ENCODE results near the gene ANKH. TPM values are rescaled to one million over a fixed set of nuclear protein-coding genes. Genes with fewer than 3 reads are reported as not detected.

The ANKH gene
- total and polyA plus RNA-seq, 2 donors (not counting 1 experiment from before 2014, with no cell fraction given), result 13.7 to 71.1 TPM

GRCh38 chr5:14735944-14736343, 135.6 kb downstream of the ANKH start:
- H3K27ac ChIP-seq (ENCODE audit: low read length in 2 of 2), result no peak overlapping the region
- H3K4me3 ChIP-seq (ENCODE audit: control extremely low read depth in 1 of 5, extremely low read depth in 1 of 5, insufficient read depth in 1 of 5, low read depth in 2 of 5, low read length in 4 of 5), result no peak overlapping the region
- TF ChIP-seq EZH2 (IDR thresholded peaks at IDR 0.05; ENCODE audit: borderline replicate concordance, insufficient read depth, low read depth, low read length, poor library complexity, severe bottlenecking) (no peak), CTCF (IDR thresholded peaks at IDR 0.05) (no peak)
- H3K27me3 Mint-ChIP-seq, result no peaks in the 10 kb centered on the region
- H4K20me1 ChIP-seq (ENCODE audit: control insufficient read depth, insufficient read depth, low read length, poor library complexity, severe bottlenecking), result no peaks in the 10 kb centered on the region
- no peaks in the 10 kb centered on the region for H3K9me3 ChIP-seq (ENCODE audit: control extremely low read depth in 1 of 3, control insufficient read depth in 2 of 3, insufficient read depth in 1 of 3, low read length in 2 of 3)
- no peaks in the 10 kb centered on the region for H3K27me3 ChIP-seq (replicated peaks in 1 of 4; ENCODE audit: control extremely low read depth in 1 of 4, control insufficient read depth in 3 of 4, insufficient read depth in 4 of 4, low read length in 3 of 4)
- no peaks in the 10 kb centered on the region for H3K4me1 Mint-ChIP-seq
- no peak for DNase-seq
- WGBS (ENCODE audit: insufficient coverage), result 100% methylated on average over 2 of the region's 4 CpGs
- H2AFZ ChIP-seq (ENCODE audit: insufficient read depth, low read depth, low read length, poor library complexity, severe bottlenecking), result no peak overlapping the region
- no peaks in the 10 kb centered on the region for H3K4me1 ChIP-seq (ENCODE audit: control insufficient read depth in 2 of 2, insufficient read depth in 2 of 2, low read length in 2 of 2)
- ChIA-PET CTCF (no interaction called here), POLR2A (no interaction called here)
- H3K4me2 ChIP-seq (replicated peaks; ENCODE audit: low read depth, low read length, poor library complexity, severe bottlenecking), result no peak overlapping the region
- ATAC-seq (ENCODE audit: low read depth), result no peak
- intact Hi-C loops (cut with micrococcal nuclease), result no loop called here
- no peak overlapping the region for H3K27ac Mint-ChIP-seq
- H3K9me3 Mint-ChIP-seq (ENCODE audit: insufficient read depth), result no peaks in the 10 kb centered on the region
- H3K4me3 Mint-ChIP-seq, result no peak overlapping the region
- H3K79me2 ChIP-seq (ENCODE audit: control insufficient read depth, insufficient read depth, low read length), result no peaks in the 10 kb centered on the region
- no peak overlapping the region for H3K9ac ChIP-seq (ENCODE audit: low read length)
- H3K36me3 ChIP-seq (replicated peaks in 1 of 2; ENCODE audit: control extremely low read depth in 1 of 2, control insufficient read depth in 1 of 2, extremely low read depth in 1 of 2, insufficient read depth in 2 of 2, low read length in 1 of 2), result peaks cover 0 to 6% of the 10 kb centered on the region in 2 experiments

- no peaks in the 10 kb centered on the region for H3K9me3 Mint-ChIP-seq (ENCODE audit: insufficient read depth)
- H2AFZ ChIP-seq (ENCODE audit: insufficient read depth, low read depth, low read length, poor library complexity, severe bottlenecking), result no peak overlapping the region
- no peak overlapping the region for H3K27ac ChIP-seq (ENCODE audit: low read length in 2 of 2)
- no peaks in the 10 kb centered on the region for H3K27me3 ChIP-seq (replicated peaks in 1 of 4; ENCODE audit: control extremely low read depth in 1 of 4, control insufficient read depth in 3 of 4, insufficient read depth in 4 of 4, low read length in 3 of 4)
- no peaks in the 10 kb centered on the region for H3K27me3 Mint-ChIP-seq
- intact Hi-C loops (cut with micrococcal nuclease), result no loop called here
- no peak overlapping the region for H3K4me2 ChIP-seq (replicated peaks; ENCODE audit: low read depth, low read length, poor library complexity, severe bottlenecking)
- H4K20me1 ChIP-seq (ENCODE audit: control insufficient read depth, insufficient read depth, low read length, poor library complexity, severe bottlenecking), result no peaks in the 10 kb centered on the region
- H3K4me1 Mint-ChIP-seq, result no peaks in the 10 kb centered on the region
- no peaks in the 10 kb centered on the region for H3K4me1 ChIP-seq (ENCODE audit: control insufficient read depth in 2 of 2, insufficient read depth in 2 of 2, low read length in 2 of 2)
- peaks cover 0 to 6% of the 10 kb centered on the region in 2 experiments for H3K36me3 ChIP-seq (replicated peaks in 1 of 2; ENCODE audit: control extremely low read depth in 1 of 2, control insufficient read depth in 1 of 2, extremely low read depth in 1 of 2, insufficient read depth in 2 of 2, low read length in 1 of 2)
- no peaks in the 10 kb centered on the region for H3K79me2 ChIP-seq (ENCODE audit: control insufficient read depth, insufficient read depth, low read length)
- no peak overlapping the region for H3K4me3 ChIP-seq (ENCODE audit: control extremely low read depth in 1 of 5, extremely low read depth in 1 of 5, insufficient read depth in 1 of 5, low read depth in 2 of 5, low read length in 4 of 5)
- TF ChIP-seq EZH2 (IDR thresholded peaks at IDR 0.05; ENCODE audit: borderline replicate concordance, insufficient read depth, low read depth, low read length, poor library complexity, severe bottlenecking), result no peak
- no peak for TF ChIP-seq CTCF (IDR thresholded peaks at IDR 0.05)
- no peak for ATAC-seq (ENCODE audit: low read depth)
- no peak overlapping the region for H3K9ac ChIP-seq (ENCODE audit: low read length)
- WGBS (ENCODE audit: insufficient coverage), result 94% methylated on average over 7 of the region's 13 CpGs
- H3K27ac Mint-ChIP-seq, result no peak overlapping the region
- H3K9me3 ChIP-seq (ENCODE audit: control extremely low read depth in 1 of 3, control insufficient read depth in 2 of 3, insufficient read depth in 1 of 3, low read length in 2 of 3), result no peaks in the 10 kb centered on the region
- H3K4me3 Mint-ChIP-seq, result no peak overlapping the region
- DNase-seq, result no peak
- ChIA-PET POLR2A (no interaction called here), CTCF (interaction anchor here (0.7 to 15.0 kb wide), 2 partner anchors 269 to 280 kb away, joined by 3 to 201 read pairs; no protein-coding TSS in a partner anchor)
Observed at GRCh38 chr5:14734396-14734795, 137.2 kb downstream of the ANKH start.
